GM03348 (cell line): Measurements from ENCODE around the gene PADI2.

Experiments
- DNase-seq: peaks from one replicate; pipeline ENCODE4 v3.0.0; 2012; ENCODE audit warnings: low spot score

Gene PADI2

DNA sequence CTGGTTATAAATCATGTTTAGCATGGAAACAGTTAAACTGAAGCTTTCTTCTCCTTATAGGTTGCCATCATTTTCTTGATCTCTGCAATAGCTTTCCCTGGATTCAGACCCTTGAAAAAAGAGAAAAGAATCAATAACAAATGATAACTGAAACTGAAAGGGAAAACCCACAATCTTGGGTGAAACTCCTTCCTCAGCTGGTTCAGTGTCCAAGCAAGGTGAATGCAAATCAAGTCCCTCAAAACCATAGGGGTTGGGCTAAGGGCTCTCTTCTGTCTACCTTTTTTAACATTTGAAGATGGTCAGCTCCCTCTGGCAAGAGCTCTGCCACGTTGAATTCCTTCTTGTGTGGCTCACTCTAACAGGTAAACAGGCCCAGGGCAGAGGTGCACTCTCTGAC lies 100.4 kb downstream of the PADI2 start:
- DNase-seq = no peak

DNA sequence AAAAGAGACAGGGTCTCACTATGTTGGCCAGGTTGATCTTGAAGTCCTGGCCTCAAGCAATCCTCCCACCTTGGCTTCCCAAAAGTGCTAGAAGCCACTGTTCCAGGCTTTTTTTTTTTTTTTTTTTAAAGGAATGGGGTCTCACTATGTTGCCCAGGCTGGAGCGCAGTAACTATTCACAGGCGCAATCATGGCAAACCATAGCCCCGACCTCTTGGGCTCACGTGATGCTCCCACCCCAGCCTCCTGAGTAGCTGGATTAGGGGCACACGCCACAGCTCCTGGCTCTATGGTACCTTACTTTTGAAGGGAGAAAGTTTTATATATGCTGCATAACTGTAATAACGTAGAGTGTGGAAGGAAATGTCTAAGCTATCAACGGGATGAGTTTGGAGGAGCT lies 101.8 kb downstream of the PADI2 start:
- DNase-seq = no peak
